ENCODE measurements around the gene EFCAB8.

The EFCAB8 gene

GRCh38 chr20:32820698-32821377, 37.9 kb upstream of the EFCAB8 start:
- H3K4me3 ChIP-seq (ENCODE audit: low read depth, low read length): peak overlapping the region; percentile 84
- TF ChIP-seq CTCF (IDR thresholded peaks at IDR 0.05; ENCODE audit: control insufficient read depth, extremely low read depth, insufficient read depth): no peak
- no peak for DNase-seq (ENCODE audit: low read depth)

- DNase-seq (ENCODE audit: low read depth): no peak
- no peak overlapping the region for H3K4me3 ChIP-seq (ENCODE audit: low read depth, low read length)
- no peak for TF ChIP-seq CTCF (IDR thresholded peaks at IDR 0.05; ENCODE audit: control insufficient read depth, extremely low read depth, insufficient read depth)
Measured at GRCh38 chr20:32822225-32822624, 36.5 kb upstream of the EFCAB8 start.

GRCh38 chr20:32823078-32823477, 35.6 kb upstream of the EFCAB8 start:
- no peak for TF ChIP-seq CTCF (IDR thresholded peaks at IDR 0.05; ENCODE audit: control insufficient read depth, extremely low read depth, insufficient read depth)
- DNase-seq (ENCODE audit: low read depth): no peak
- no peak overlapping the region for H3K4me3 ChIP-seq (ENCODE audit: low read depth, low read length)

- DNase-seq (ENCODE audit: low read depth): no peak
- no peak overlapping the region for H3K4me3 ChIP-seq (ENCODE audit: low read depth, low read length)
- TF ChIP-seq CTCF (IDR thresholded peaks at IDR 0.05; ENCODE audit: control insufficient read depth, extremely low read depth, insufficient read depth): no peak
Measured at GRCh38 chr20:32823737-32824588, 34.8 kb upstream of the EFCAB8 start.

- H3K4me3 ChIP-seq (ENCODE audit: low read depth, low read length): no peak overlapping the region
- no peak for DNase-seq (ENCODE audit: low read depth)
- TF ChIP-seq CTCF (IDR thresholded peaks at IDR 0.05; ENCODE audit: control insufficient read depth, extremely low read depth, insufficient read depth): no peak
Measured at GRCh38 chr20:32828029-32828680, 30.6 kb upstream of the EFCAB8 start.

- no peak overlapping the region for H3K4me3 ChIP-seq (ENCODE audit: low read depth, low read length)
- no peak for DNase-seq (ENCODE audit: low read depth)
- TF ChIP-seq CTCF (IDR thresholded peaks at IDR 0.05; ENCODE audit: control insufficient read depth, extremely low read depth, insufficient read depth): no peak
Measured at GRCh38 chr20:32829311-32830005, 29.3 kb upstream of the EFCAB8 start.

Data from LNCaP clone FGC (cell line).